ENCODE data around the gene KRT3.
"Not testable (repeated sequence)": the region's sequence is repeated elsewhere in the genome, so short reads cannot be mapped to it uniquely, and the experiment has no call there.

- TF ChIP-seq CTCF (IDR thresholded peaks at IDR 0.05; ENCODE audit: low read depth, low read length, missing input control); GABPA (IDR thresholded peaks at IDR 0.05 in 1 of 2, conservative IDR thresholded peaks at IDR 0.05 in 1 of 2); ZBTB33 (IDR thresholded peaks at IDR 0.05); TAF1 (conservative IDR thresholded peaks at IDR 0.05); REST (IDR thresholded peaks at IDR 0.05); SP1 (IDR thresholded peaks at IDR 0.05); JUND (IDR thresholded peaks at IDR 0.05); MAX (IDR thresholded peaks at IDR 0.05); YY1 (IDR thresholded peaks at IDR 0.05): not testable (repeated sequence)
Measured at GRCh38 chr12:52761218-52761617, 34.7 kb downstream of the KRT3 start.

Data from liver (tissue), 3 donors.